Measurements from ENCODE around the gene SYNDIG1L. TPM values are rescaled to one million over a fixed set of nuclear protein-coding genes. Genes with fewer than 3 reads are reported as not detected.

Gene SYNDIG1L
- total RNA-seq, 1 experiment from 2014 or later = 0.33 TPM

GRCh38 chr14:74395094-74395493, 30.9 kb downstream of the SYNDIG1L start:
- no peaks in the 10 kb centered on the region; the same call in 1 of the 2 replicates for H3K4me1 ChIP-seq (ENCODE audit: insufficient read depth, low read length)
- no peak overlapping the region for H2BK120ac ChIP-seq (ENCODE audit: low read depth, low read length, poor library complexity, severe bottlenecking)
- H2BK5ac ChIP-seq (ENCODE audit: insufficient read length, low read length) = no peak overlapping the region
- no peak overlapping the region for H2AK5ac ChIP-seq (ENCODE audit: insufficient read length, low read length)
- no peak overlapping the region for H4K5ac ChIP-seq (ENCODE audit: insufficient read length, low read depth, low read length)
- H3K79me1 ChIP-seq (ENCODE audit: insufficient read depth, low read depth, low read length, poor library complexity, severe bottlenecking) = no peaks in the 10 kb centered on the region
- H3K9ac ChIP-seq (ENCODE audit: extremely low read depth, insufficient read length, low read length) = no peak overlapping the region
- H3K79me2 ChIP-seq (ENCODE audit: insufficient read depth, low read length) = no peaks in the 10 kb centered on the region
- no peak overlapping the region for H4K8ac ChIP-seq (replicated peaks; ENCODE audit: insufficient read length, low read depth, low read length)
- Mint-ChIP-seq H3K27me3 (ENCODE audit: low read depth) (no peaks in the 10 kb centered on the region; the same call in none of the 2 replicates), H3K4me1 (peaks cover 37 to 43% of the 10 kb centered on the region in 2 experiments), H3K9me3 (no peaks in the 10 kb centered on the region; a peak in 1 of 5 replicates), H3K4me3 (no peak overlapping the region), H3K36me3 (ENCODE audit: insufficient read depth in 1 of 3, low read depth in 3 of 3) (no peaks in the 10 kb centered on the region), H3K27ac (no peak overlapping the region; a peak in 1 of 7 replicates)
- no peaks in the 10 kb centered on the region for H4K20me1 ChIP-seq (ENCODE audit: control insufficient read depth, insufficient read depth, insufficient read length)
- H2BK20ac ChIP-seq (ENCODE audit: low read depth, low read length, poor library complexity, severe bottlenecking) = no peak overlapping the region
- H3K27me3 ChIP-seq (ENCODE audit: insufficient read depth, low read length) = no peaks in the 10 kb centered on the region
- H3K9me3 ChIP-seq (ENCODE audit: control insufficient read depth, low read depth, low read length) = no peaks in the 10 kb centered on the region
- no peak overlapping the region for H3K14ac ChIP-seq (ENCODE audit: insufficient read depth, low read length)
- H3K23me2 ChIP-seq (ENCODE audit: insufficient read length, low read depth, low read length, poor library complexity, severe bottlenecking) = no peaks in the 10 kb centered on the region
- H2BK12ac ChIP-seq (ENCODE audit: insufficient read length, low read depth, low read length) = no peak overlapping the region
- no peak overlapping the region for H4K91ac ChIP-seq (ENCODE audit: insufficient read length, low read depth, low read length)
- no peak overlapping the region for H3K23ac ChIP-seq (ENCODE audit: insufficient read length, low read depth, low read length)
- no peak overlapping the region for H3T11ph ChIP-seq (ENCODE audit: low read length)
- no peak overlapping the region for H3K56ac ChIP-seq (ENCODE audit: insufficient read length, low read depth, low read length)
- no peak overlapping the region for H3K27ac ChIP-seq (ENCODE audit: insufficient read length, low read depth, low read length)
- H3K4ac ChIP-seq (ENCODE audit: low read depth, low read length) = no peak overlapping the region
- H3K4me2 ChIP-seq (ENCODE audit: insufficient read depth, insufficient read length, low read length) = no peak overlapping the region
- TF ChIP-seq CTCF (conservative IDR thresholded peaks at IDR 0.05) = no peak
- H3K18ac ChIP-seq (ENCODE audit: insufficient read length, low read depth, low read length) = no peak overlapping the region
- DNase-seq = no peak
- no peak overlapping the region for H2BK15ac ChIP-seq (ENCODE audit: low read depth, low read length)
- no CpG with 5 or more reads among the region's 4 CpGs for WGBS (ENCODE audit: extremely low coverage, insufficient read length, low lambda C conversion rate)
- no peak overlapping the region for H2AFZ ChIP-seq (ENCODE audit: low read length)
